HL-60 (cell line): ENCODE results near the gene PPBP.

Source experiments
- DNase-seq, 2 experiments: peaks; one replicate each; pipeline ENCODE4 v3.0.0-alpha.2; 2010 to 2020; ENCODE audit warnings: low read depth in 1 of 2, low spot score in 1 of 2
- H3K27ac ChIP-seq: fragments of 250-450 bp; sonication (Bioruptor Pico); replicated peaks from 2 replicates; pipeline ENCODE4 v1.5.1; 2020; ENCODE audit warnings: mild to moderate bottlenecking, moderate library complexity
- H3K27me3 ChIP-seq: fragments of 250-450 bp; sonication (Bioruptor Pico); 2 replicates; pipeline ENCODE4 v1.5.1; 2021; ENCODE audit warnings: mild to moderate bottlenecking, moderate library complexity; ENCODE audit not compliant: insufficient read depth, poor library complexity, severe bottlenecking
- H3K4me3 ChIP-seq: replicated peaks from 2 replicates; pipeline ENCODE4 v1.5.1; 2011; ENCODE audit warnings: mild to moderate bottlenecking, control low read depth, low read length; ENCODE audit not compliant: insufficient read depth
- CTCF ChIP-seq: IDR thresholded peaks from one replicate; pipeline ENCODE4 v1.5.1; 2011; ENCODE audit warnings: low read length, control low read depth, inconsistent platforms; ENCODE audit not compliant: insufficient read depth
- GABPA ChIP-seq: IDR thresholded peaks from 2 replicates; pipeline ENCODE4 v1.6.1; 2012; ENCODE audit warnings: low read depth
- POLR2AphosphoS5 ChIP-seq: IDR thresholded peaks from 2 replicates; pipeline ENCODE4 v1.6.1; 2012; ENCODE audit warnings: low read depth
- REST ChIP-seq: IDR thresholded peaks from 2 replicates; pipeline ENCODE4 v1.6.1; 2012; ENCODE audit warnings: low read depth; ENCODE audit not compliant: insufficient replicate concordance
- SPI1 ChIP-seq: IDR thresholded peaks from 2 replicates; pipeline ENCODE4 v1.6.1; 2012; ENCODE audit warnings: low read depth, mild to moderate bottlenecking, borderline replicate concordance

Gene PPBP

GRCh38 chr4:73945140-73945539 is 42.9 kb downstream of the PPBP start:
- Histone ChIP-seq H3K27ac (no peak overlapping the region), H3K4me3 (no peak overlapping the region), H3K27me3 (no peaks in the 10 kb centered on the region)
- DNase-seq, result no peak
- TF ChIP-seq GABPA, result no peak
- TF ChIP-seq REST, result no peak
- TF ChIP-seq SPI1, result no peak
- no peak for TF ChIP-seq CTCF
- TF ChIP-seq POLR2AphosphoS5, result no peak

GRCh38 chr4:73944061-73944875 is 43.7 kb downstream of the PPBP start:
- Histone ChIP-seq H3K27me3 (no peaks in the 10 kb centered on the region), H3K4me3 (no peak overlapping the region), H3K27ac (no peak overlapping the region)
- TF ChIP-seq GABPA, result no peak
- TF ChIP-seq CTCF, result no peak
- TF ChIP-seq POLR2AphosphoS5, result no peak
- no peak for TF ChIP-seq SPI1
- TF ChIP-seq REST, result no peak
- no peak for DNase-seq

- no peaks in the 10 kb centered on the region for H3K27me3 ChIP-seq
- TF ChIP-seq POLR2AphosphoS5, result no peak
- TF ChIP-seq GABPA, result no peak
- no peak for TF ChIP-seq REST
- TF ChIP-seq SPI1, result no peak
- no peak for TF ChIP-seq CTCF
Measured at GRCh38 chr4:73943555-73943954, 44.4 kb downstream of the PPBP start.

More at GRCh38 chr4:73943555-73943954, 44.4 kb downstream of the PPBP start:
- Histone ChIP-seq H3K27ac (no peak overlapping the region), H3K4me3 (no peak overlapping the region)
- DNase-seq, result no peak
